ENCODE data around the gene ANKRD45. TPM values are rescaled to one million over a fixed set of nuclear protein-coding genes. Genes with fewer than 3 reads are reported as not detected.
"Not testable (repeated sequence)": the region's sequence is repeated elsewhere in the genome, so short reads cannot be mapped to it uniquely, and the experiment has no call there.

Gene ANKRD45
- total RNA-seq, 1 experiment from 2014 or later: not detected

- no peaks in the 10 kb centered on the region for H3K9me3 Mint-ChIP-seq (ENCODE audit: unreplicated experiment)
- H3K4me1 Mint-ChIP-seq (ENCODE audit: insufficient read depth, unreplicated experiment): no peaks in the 10 kb centered on the region
- POLR2A ChIA-PET: interaction anchor here (2.8 kb wide), 1 partner anchor 13 kb away, joined by 12 read pairs; the partner anchor contains the start of gene KLHL20
- H3K27me3 Mint-ChIP-seq (ENCODE audit: insufficient read depth, unreplicated experiment): peaks cover 26% of the 10 kb centered on the region
- BruUV-seq (replicated peaks): no TSS peak
- H3K27ac Mint-ChIP-seq (ENCODE audit: low read depth, unreplicated experiment): no peak overlapping the region
- no peaks in the 10 kb centered on the region for H3K36me3 Mint-ChIP-seq (ENCODE audit: insufficient read depth, unreplicated experiment)
- no peak for TF ChIP-seq CTCF (IDR thresholded peaks at IDR 0.05; ENCODE audit: unreplicated experiment)
- intact Hi-C loops (cut with micrococcal nuclease): no loop called here
- CTCF ChIA-PET: no interaction called here
- no peak for DNase-seq (ENCODE audit: unreplicated experiment)
- no peak overlapping the region for H3K4me3 Mint-ChIP-seq (ENCODE audit: unreplicated experiment)
Measured at GRCh38 chr1:173702736-173703135, 33.1 kb upstream of the ANKRD45 start.

GRCh38 chr1:173701299-173701698 is 31.6 kb upstream of the ANKRD45 start:
- BruUV-seq (replicated peaks); CTCF ChIA-PET; H3K9me3 Mint-ChIP-seq (ENCODE audit: unreplicated experiment); H3K4me3 Mint-ChIP-seq (ENCODE audit: unreplicated experiment); H3K27ac Mint-ChIP-seq (ENCODE audit: low read depth, unreplicated experiment); POLR2A ChIA-PET; H3K4me1 Mint-ChIP-seq (ENCODE audit: insufficient read depth, unreplicated experiment); DNase-seq (ENCODE audit: unreplicated experiment); intact Hi-C loops (cut with micrococcal nuclease); H3K36me3 Mint-ChIP-seq (ENCODE audit: insufficient read depth, unreplicated experiment): not testable (repeated sequence)
- H3K27me3 Mint-ChIP-seq (ENCODE audit: insufficient read depth, unreplicated experiment): peaks cover 38% of the 10 kb centered on the region

- TF ChIP-seq CTCF (IDR thresholded peaks at IDR 0.05; ENCODE audit: unreplicated experiment): no peak
- no peaks in the 10 kb centered on the region for H3K4me1 Mint-ChIP-seq (ENCODE audit: insufficient read depth, unreplicated experiment)
- ChIA-PET POLR2A (interaction anchor here (1.4 to 1.6 kb wide), 2 partner anchors 9 to 22 kb away, joined by 3 to 5 read pairs; partner anchors contain the start of gene KLHL20), CTCF (interaction anchor here (0.7 to 1.0 kb wide), 2 partner anchors 16 to 371 kb away, joined by 3 to 4 read pairs; no protein-coding TSS in a partner anchor)
- intact Hi-C loops (cut with micrococcal nuclease): no loop called here
- no peak overlapping the region for H3K27ac Mint-ChIP-seq (ENCODE audit: low read depth, unreplicated experiment)
- H3K36me3 Mint-ChIP-seq (ENCODE audit: insufficient read depth, unreplicated experiment): no peaks in the 10 kb centered on the region
- no peak for DNase-seq (ENCODE audit: unreplicated experiment)
- peaks cover 19% of the 10 kb centered on the region for H3K27me3 Mint-ChIP-seq (ENCODE audit: insufficient read depth, unreplicated experiment)
- H3K9me3 Mint-ChIP-seq (ENCODE audit: unreplicated experiment): peaks cover 7% of the 10 kb centered on the region
- no TSS peak for BruUV-seq (replicated peaks)
- no peak overlapping the region for H3K4me3 Mint-ChIP-seq (ENCODE audit: unreplicated experiment)
Measured at GRCh38 chr1:173693238-173693637, 23.6 kb upstream of the ANKRD45 start.

- ChIA-PET POLR2A (no interaction called here), CTCF (no interaction called here)
- DNase-seq (ENCODE audit: unreplicated experiment): no peak
- no peak for TF ChIP-seq CTCF (IDR thresholded peaks at IDR 0.05; ENCODE audit: unreplicated experiment)
- BruUV-seq (replicated peaks): no TSS peak
- Mint-ChIP-seq H3K36me3 (ENCODE audit: insufficient read depth, unreplicated experiment) (peaks cover 5% of the 10 kb centered on the region), H3K4me3 (ENCODE audit: unreplicated experiment) (no peak overlapping the region), H3K9me3 (ENCODE audit: unreplicated experiment) (no peaks in the 10 kb centered on the region), H3K27me3 (ENCODE audit: insufficient read depth, unreplicated experiment) (no peaks in the 10 kb centered on the region), H3K27ac (ENCODE audit: low read depth, unreplicated experiment) (no peak overlapping the region), H3K4me1 (ENCODE audit: insufficient read depth, unreplicated experiment) (no peaks in the 10 kb centered on the region)
- intact Hi-C loops (cut with micrococcal nuclease): no loop called here
Measured at GRCh38 chr1:173688300-173688699, 18.6 kb upstream of the ANKRD45 start.

GRCh38 chr1:173685121-173685520 is 15.5 kb upstream of the ANKRD45 start:
- POLR2A ChIA-PET: interaction anchor here (0.6 to 1.0 kb wide), 2 partner anchors 8 to 30 kb away, joined by 3 to 4 read pairs; partner anchors contain the start of gene KLHL20
- H3K4me3 Mint-ChIP-seq (ENCODE audit: unreplicated experiment); CTCF ChIA-PET: not testable (repeated sequence)

GRCh38 chr1:173683838-173684237 is 14.2 kb upstream of the ANKRD45 start:
- H3K9me3 Mint-ChIP-seq (ENCODE audit: unreplicated experiment): peaks cover 13% of the 10 kb centered on the region
- H3K27me3 Mint-ChIP-seq (ENCODE audit: insufficient read depth, unreplicated experiment); H3K4me1 Mint-ChIP-seq (ENCODE audit: insufficient read depth, unreplicated experiment); BruUV-seq (replicated peaks); H3K4me3 Mint-ChIP-seq (ENCODE audit: unreplicated experiment); DNase-seq (ENCODE audit: unreplicated experiment); intact Hi-C loops (cut with micrococcal nuclease); H3K36me3 Mint-ChIP-seq (ENCODE audit: insufficient read depth, unreplicated experiment); H3K27ac Mint-ChIP-seq (ENCODE audit: low read depth, unreplicated experiment): not testable (repeated sequence)
- ChIA-PET CTCF (interaction anchor here (1.0 kb wide), 1 partner anchor 252 kb away, joined by 4 read pairs; no protein-coding TSS in a partner anchor), POLR2A (interaction anchor here (1.0 to 1.1 kb wide), 2 partner anchors 10 to 32 kb away, joined by 4 to 5 read pairs; no protein-coding TSS in a partner anchor)

More at GRCh38 chr1:173685121-173685520, 15.5 kb upstream of the ANKRD45 start:
- H3K4me1 Mint-ChIP-seq (ENCODE audit: insufficient read depth, unreplicated experiment); H3K36me3 Mint-ChIP-seq (ENCODE audit: insufficient read depth, unreplicated experiment); BruUV-seq (replicated peaks); H3K27me3 Mint-ChIP-seq (ENCODE audit: insufficient read depth, unreplicated experiment); H3K9me3 Mint-ChIP-seq (ENCODE audit: unreplicated experiment); DNase-seq (ENCODE audit: unreplicated experiment); H3K27ac Mint-ChIP-seq (ENCODE audit: low read depth, unreplicated experiment); intact Hi-C loops (cut with micrococcal nuclease): not testable (repeated sequence)
